ENCODE results near the gene WIPF3.

GRCh38 chr7:29805886-29806207, 461 bp upstream of the WIPF3 start:
- TF ChIP-seq POLR2A (IDR thresholded peaks at IDR 0.05): no peak
- no peak for TF ChIP-seq CTCF (IDR thresholded peaks at IDR 0.05)
